NCI-H146 (cell line): ENCODE measurements around the gene C16orf95.
"Not testable (repeated sequence)": the region's sequence is repeated elsewhere in the genome, so short reads cannot be mapped to it uniquely, and the experiment has no call there.

Experiments
- DNase-seq: peaks from one replicate; lab custom pipeline; 2025; lab: John Stamatoyannopoulos, UW

Gene C16orf95

GRCh38 chr16:87346517-87347060 is 29.4 kb upstream of the C16orf95 start:
- no peak for DNase-seq

GRCh38 chr16:87345726-87346424 is 28.7 kb upstream of the C16orf95 start:
- no peak for DNase-seq

GRCh38 chr16:87344931-87345631 is 27.9 kb upstream of the C16orf95 start:
- no peak for DNase-seq

- DNase-seq, result no peak
Measured at GRCh38 chr16:87344165-87344930, 27.2 kb upstream of the C16orf95 start.

- DNase-seq, result no peak
Measured at GRCh38 chr16:87343753-87344050, 26.5 kb upstream of the C16orf95 start.

- no peak for DNase-seq
Measured at GRCh38 chr16:87342978-87343752, 26.0 kb upstream of the C16orf95 start.

GRCh38 chr16:87342504-87342903 is 25.3 kb upstream of the C16orf95 start:
- no peak for DNase-seq

- DNase-seq, result no peak
Measured at GRCh38 chr16:87340198-87340597, 23.0 kb upstream of the C16orf95 start.

- not testable (repeated sequence) for DNase-seq
Measured at GRCh38 chr16:87339724-87340105, 22.5 kb upstream of the C16orf95 start.

GRCh38 chr16:87339086-87339723 is 22.0 kb upstream of the C16orf95 start:
- no peak for DNase-seq

- DNase-seq, result no peak
Measured at GRCh38 chr16:87338155-87338765, 21.1 kb upstream of the C16orf95 start.

- no peak for DNase-seq
Measured at GRCh38 chr16:87337262-87337771, 20.1 kb upstream of the C16orf95 start.

GRCh38 chr16:87336434-87337240 is 19.4 kb upstream of the C16orf95 start:
- no peak for DNase-seq

GRCh38 chr16:87335625-87336433 is 18.6 kb upstream of the C16orf95 start:
- DNase-seq, result no peak

- no peak for DNase-seq
Measured at GRCh38 chr16:87334651-87335624, 17.7 kb upstream of the C16orf95 start.

- no peak for DNase-seq
Measured at GRCh38 chr16:87333581-87334331, 16.6 kb upstream of the C16orf95 start.

- no peak for DNase-seq
Measured at GRCh38 chr16:87333101-87333500, 15.9 kb upstream of the C16orf95 start.
